ENCODE results near the gene DRAP1. TPM values are rescaled to one million over a fixed set of nuclear protein-coding genes. Genes with fewer than 3 reads are reported as not detected.

Gene DRAP1
- total and polyA plus RNA-seq, 9 of the 15 experiments (the other 6 are each of a cell fraction or from before 2014, with no cell fraction given): 9.6 to 200 (median 92.9) TPM

GRCh38 chr11:65953471-65953870 is 34.2 kb downstream of the DRAP1 start (continued):
- TF ChIP-seq HNRNPUL1 (IDR thresholded peaks at IDR 0.05; ENCODE audit: low read length) (no peak), RFX5 (IDR thresholded peaks at IDR 0.05; ENCODE audit: low read depth, low read length) (no peak), NR2F6 (CRISPR knock-in tag; IDR thresholded peaks at IDR 0.05) (no peak), MED1 (CRISPR knock-in tag; IDR thresholded peaks at IDR 0.05; ENCODE audit: borderline replicate concordance) (no peak), POLR2A (conservative IDR thresholded peaks at IDR 0.05) (no peak), FOS (IDR thresholded peaks at IDR 0.05; ENCODE audit: extremely low read depth, insufficient read length) (no peak), ZNF324 (CRISPR knock-in tag; IDR thresholded peaks at IDR 0.05) (no peak)

DNA sequence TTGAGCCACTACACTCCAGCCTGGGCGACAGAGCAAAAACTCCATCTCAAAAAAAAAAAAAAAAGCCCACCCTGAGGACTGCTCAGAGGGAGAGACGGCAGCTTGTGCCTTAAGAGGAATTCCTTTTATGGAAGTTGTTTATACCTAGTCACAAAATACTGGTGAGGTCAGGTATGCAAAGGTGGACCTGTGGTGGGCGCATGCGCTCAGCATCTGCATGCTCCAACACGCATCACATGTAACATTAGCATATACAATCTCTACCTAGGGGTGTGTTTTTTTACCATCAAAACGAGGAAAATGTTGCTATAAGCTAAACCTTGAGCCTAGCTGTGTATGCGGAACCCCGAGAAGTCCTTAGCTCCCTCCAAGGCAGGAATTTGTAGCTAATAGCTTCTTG is 35.5 kb downstream of the DRAP1 start:
- Histone ChIP-seq H3K36me3 (ENCODE audit: control insufficient read depth, insufficient read depth, low read length) (no peaks in the 10 kb centered on the region), H3K4me1 (replicated peaks in 1 of 2; ENCODE audit: control insufficient read depth in 2 of 2, insufficient read depth in 2 of 2, low read length in 2 of 2) (peaks cover 0 to 16% of the 10 kb centered on the region in 2 experiments; a peak in 3 of 5 replicates), H3K4me3 (no peak overlapping the region), H3K27me3 (ENCODE audit: control insufficient read depth in 2 of 2, insufficient read depth in 2 of 2, low read length in 2 of 2) (no peaks in the 10 kb centered on the region), H2AFZ (ENCODE audit: low read depth, low read length) (no peak overlapping the region), H3K9ac (ENCODE audit: insufficient read depth in 1 of 2, low read depth in 2 of 2, low read length in 2 of 2) (no peak overlapping the region), H3K9me3 (replicated peaks; ENCODE audit: control insufficient read depth, insufficient read depth, low read depth, low read length) (no peaks in the 10 kb centered on the region), H4K20me1 (replicated peaks; ENCODE audit: control insufficient read depth, insufficient read depth, low read length) (no peaks in the 10 kb centered on the region), H3K79me2 (ENCODE audit: control insufficient read depth, insufficient read depth, low read length) (no peaks in the 10 kb centered on the region), H3K27ac (ENCODE audit: extremely low read depth, low read depth, low read length) (no peak overlapping the region), H3K4me2 (ENCODE audit: insufficient read depth, low read length) (no peak overlapping the region), H3K9me1 (ENCODE audit: control insufficient read depth, insufficient read depth, low read length) (no peaks in the 10 kb centered on the region)
- intact Hi-C loops (cut with micrococcal nuclease): no loop called here
- TF ChIP-seq NRF1 (conservative IDR thresholded peaks at IDR 0.05 in 1 of 2, IDR thresholded peaks at IDR 0.05 in 1 of 2): no peak
- in situ Hi-C loops (cut with MboI): no loop called here
- FAIRE-seq (no peak), DNase-seq (ENCODE audit: extremely low read depth in 1 of 4, low spot score in 3 of 4) (no peak), ATAC-seq (no peak)
- POLR2A ChIA-PET: interaction anchor here (0.6 to 1.4 kb wide), 3 partner anchors 9 to 56 kb away, joined by 3 read pairs; no protein-coding TSS in a partner anchor
- WGBS (ENCODE audit: insufficient coverage, low coverage, missing lambda C conversion rate): 67% methylated on average over 7 of the region's 8 CpGs
- CTCF ChIA-PET (ENCODE audit: low intra/inter-chr PET ratio): no interaction called here
- BruUV-seq (replicated peaks): no TSS peak
